ENCODE measurements around the gene HSPA12A.

- TF ChIP-seq POLR2A (IDR thresholded peaks at IDR 0.05) (no peak), CTCF (IDR thresholded peaks at IDR 0.05) (no peak)
These were observed 22.6 kb downstream of the HSPA12A start for GRCh38 chr10:116719804-116720203.

Measured in Peyer's patch (tissue), 4 donors.